ENCODE data around the gene ZNF652.

Gene ZNF652

GRCh38 chr17:49357516-49357915, 4.5 kb downstream of the ZNF652 start:
- DNase-seq = no peak

- DNase-seq = no peak
Measured at GRCh38 chr17:49356320-49356719, 5.7 kb downstream of the ZNF652 start.

GRCh38 chr17:49353607-49354006, 8.4 kb downstream of the ZNF652 start:
- no peak for DNase-seq

GRCh38 chr17:49352587-49353154, 9.4 kb downstream of the ZNF652 start:
- no peak for DNase-seq

- DNase-seq = no peak
Measured at GRCh38 chr17:49351572-49352140, 10.4 kb downstream of the ZNF652 start.

- DNase-seq = no peak
Measured at GRCh38 chr17:49349541-49349940, 12.5 kb downstream of the ZNF652 start.

GRCh38 chr17:49344914-49345313, 17.1 kb downstream of the ZNF652 start:
- DNase-seq = peak in 2 of 3 donors; percentile 22 to 24

- DNase-seq = peak; percentile 57 to 82 (median 70)
Measured at GRCh38 chr17:49343273-49343672, 18.8 kb downstream of the ZNF652 start.

GRCh38 chr17:49342575-49342936, 19.5 kb downstream of the ZNF652 start:
- peak; percentile 18 to 42 (median 32) for DNase-seq

- DNase-seq = no peak
Measured at GRCh38 chr17:49341356-49341755, 20.7 kb downstream of the ZNF652 start.

GRCh38 chr17:49339354-49339753, 22.7 kb downstream of the ZNF652 start:
- no peak for DNase-seq

GRCh38 chr17:49338883-49339282, 23.2 kb downstream of the ZNF652 start:
- DNase-seq = no peak

GRCh38 chr17:49337884-49338283, 24.2 kb downstream of the ZNF652 start:
- DNase-seq = peak; percentile 43 to 56 (median 46)

GRCh38 chr17:49334744-49335512, 27.1 kb downstream of the ZNF652 start:
- no peak for DNase-seq

GRCh38 chr17:49333804-49334203, 28.2 kb downstream of the ZNF652 start:
- peak in 1 of 3 donors; percentile 10 for DNase-seq

- peak in 2 of 3 donors; percentile 19 to 33 for DNase-seq
Measured at GRCh38 chr17:49327835-49328784, 33.9 kb downstream of the ZNF652 start.

- DNase-seq = no peak
Measured at GRCh38 chr17:49325980-49326379, 36.1 kb downstream of the ZNF652 start.

GRCh38 chr17:49318435-49318965, 43.5 kb downstream of the ZNF652 start:
- DNase-seq = no peak

- peak; percentile 39 to 47 (median 43) for DNase-seq
Measured at GRCh38 chr17:49316889-49317675, 45.0 kb downstream of the ZNF652 start.

- peak in 2 of 3 donors; percentile 4 to 24 for DNase-seq
Measured at GRCh38 chr17:49316258-49316570, 45.8 kb downstream of the ZNF652 start.

- DNase-seq = peak; percentile 86 to 88 (median 87)
Measured at GRCh38 chr17:49315551-49316257, 46.3 kb downstream of the ZNF652 start.
